ENCODE measurements around the gene INPP5E.

DNA sequence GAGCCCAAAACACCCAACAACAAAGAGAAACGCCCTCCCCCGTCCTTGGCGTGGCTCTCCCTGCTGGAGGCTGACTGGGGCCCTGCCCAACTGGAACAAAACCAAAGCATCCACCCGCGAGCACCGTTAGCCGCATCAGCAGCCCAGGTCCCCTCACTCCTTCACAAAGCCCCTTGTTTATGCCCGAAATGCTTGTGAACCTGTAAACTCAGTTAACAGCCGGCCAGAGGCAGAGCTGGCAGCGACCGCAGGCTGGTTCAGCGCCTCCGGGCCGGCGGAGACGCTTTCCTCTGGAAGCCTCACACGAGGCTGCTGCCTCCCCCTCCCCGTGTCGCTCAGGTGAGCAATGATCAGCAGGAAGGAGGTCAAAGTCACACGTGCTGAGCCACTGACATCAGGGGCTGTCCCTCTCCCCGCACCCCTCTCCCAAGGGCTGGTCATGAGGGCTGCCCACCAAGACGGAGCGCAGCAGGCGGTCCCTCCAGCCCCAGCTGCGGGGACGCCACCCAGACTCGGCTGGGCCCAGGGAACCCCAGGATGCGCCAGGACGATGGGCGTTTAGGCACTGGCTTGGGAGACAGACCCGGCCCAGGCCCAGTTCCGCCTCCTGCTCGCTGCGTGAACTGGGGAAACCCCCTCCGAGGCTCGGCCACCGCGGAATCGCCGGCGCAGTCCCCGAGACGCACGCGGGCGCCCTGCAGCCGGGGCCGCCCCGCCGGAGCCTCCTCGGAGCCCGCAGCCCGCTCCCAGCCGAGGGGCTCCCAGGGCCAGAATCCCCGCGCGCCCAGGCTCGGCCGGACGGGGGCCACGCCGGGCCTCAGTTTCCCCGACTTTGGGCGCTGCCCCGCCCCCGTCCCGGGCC is 40.2 kb downstream of the INPP5E start:
- TF ChIP-seq KLF9 (tag by site-specific recombination; IDR thresholded peaks at IDR 0.05; ENCODE audit: low read depth) (no peak; the same call in 1 of the 2 replicates), KLF16 (tag by site-specific recombination; IDR thresholded peaks at IDR 0.05) (no peak), IKZF3 (tag by site-specific recombination; IDR thresholded peaks at IDR 0.05) (no peak), YY1 (tag by site-specific recombination; IDR thresholded peaks at IDR 0.05) (no peak), SALL2 (tag by site-specific recombination; IDR thresholded peaks at IDR 0.05; ENCODE audit: borderline replicate concordance) (no peak), KLF7 (tag by site-specific recombination; IDR thresholded peaks at IDR 0.05; ENCODE audit: borderline replicate concordance) (no peak), ZBTB1 (tag by site-specific recombination; IDR thresholded peaks at IDR 0.05) (no peak), ZBTB17 (tag by site-specific recombination; IDR thresholded peaks at IDR 0.05) (no peak)
- TF ChIP-seq, protein P1, sequence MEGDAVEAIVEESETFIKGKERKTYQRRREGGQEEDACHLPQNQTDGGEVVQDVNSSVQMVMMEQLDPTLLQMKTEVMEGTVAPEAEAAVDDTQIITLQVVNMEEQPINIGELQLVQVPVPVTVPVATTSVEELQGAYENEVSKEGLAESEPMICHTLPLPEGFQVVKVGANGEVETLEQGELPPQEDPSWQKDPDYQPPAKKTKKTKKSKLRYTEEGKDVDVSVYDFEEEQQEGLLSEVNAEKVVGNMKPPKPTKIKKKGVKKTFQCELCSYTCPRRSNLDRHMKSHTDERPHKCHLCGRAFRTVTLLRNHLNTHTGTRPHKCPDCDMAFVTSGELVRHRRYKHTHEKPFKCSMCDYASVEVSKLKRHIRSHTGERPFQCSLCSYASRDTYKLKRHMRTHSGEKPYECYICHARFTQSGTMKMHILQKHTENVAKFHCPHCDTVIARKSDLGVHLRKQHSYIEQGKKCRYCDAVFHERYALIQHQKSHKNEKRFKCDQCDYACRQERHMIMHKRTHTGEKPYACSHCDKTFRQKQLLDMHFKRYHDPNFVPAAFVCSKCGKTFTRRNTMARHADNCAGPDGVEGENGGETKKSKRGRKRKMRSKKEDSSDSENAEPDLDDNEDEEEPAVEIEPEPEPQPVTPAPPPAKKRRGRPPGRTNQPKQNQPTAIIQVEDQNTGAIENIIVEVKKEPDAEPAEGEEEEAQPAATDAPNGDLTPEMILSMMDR (tag by site-specific recombination; IDR thresholded peaks at IDR 0.05): no peak
- TF ChIP-seq, protein P2, sequence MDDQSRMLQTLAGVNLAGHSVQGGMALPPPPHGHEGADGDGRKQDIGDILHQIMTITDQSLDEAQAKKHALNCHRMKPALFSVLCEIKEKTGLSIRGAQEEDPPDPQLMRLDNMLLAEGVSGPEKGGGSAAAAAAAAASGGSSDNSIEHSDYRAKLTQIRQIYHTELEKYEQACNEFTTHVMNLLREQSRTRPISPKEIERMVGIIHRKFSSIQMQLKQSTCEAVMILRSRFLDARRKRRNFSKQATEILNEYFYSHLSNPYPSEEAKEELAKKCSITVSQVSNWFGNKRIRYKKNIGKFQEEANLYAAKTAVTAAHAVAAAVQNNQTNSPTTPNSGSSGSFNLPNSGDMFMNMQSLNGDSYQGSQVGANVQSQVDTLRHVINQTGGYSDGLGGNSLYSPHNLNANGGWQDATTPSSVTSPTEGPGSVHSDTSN (CRISPR knock-in tag; IDR thresholded peaks at IDR 0.05): no peak; the same call in 1 of the 2 replicates
- TF ChIP-seq, protein P3, sequence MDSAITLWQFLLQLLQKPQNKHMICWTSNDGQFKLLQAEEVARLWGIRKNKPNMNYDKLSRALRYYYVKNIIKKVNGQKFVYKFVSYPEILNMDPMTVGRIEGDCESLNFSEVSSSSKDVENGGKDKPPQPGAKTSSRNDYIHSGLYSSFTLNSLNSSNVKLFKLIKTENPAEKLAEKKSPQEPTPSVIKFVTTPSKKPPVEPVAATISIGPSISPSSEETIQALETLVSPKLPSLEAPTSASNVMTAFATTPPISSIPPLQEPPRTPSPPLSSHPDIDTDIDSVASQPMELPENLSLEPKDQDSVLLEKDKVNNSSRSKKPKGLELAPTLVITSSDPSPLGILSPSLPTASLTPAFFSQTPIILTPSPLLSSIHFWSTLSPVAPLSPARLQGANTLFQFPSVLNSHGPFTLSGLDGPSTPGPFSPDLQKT (IDR thresholded peaks at IDR 0.05; ENCODE audit: borderline replicate concordance, low read depth, low read length): no peak

Data from HEK293 (cell line).